HG02870 (cell line): ENCODE results near the gene SCIMP.
"Not testable (repeated sequence)": the region's sequence is repeated elsewhere in the genome, so short reads cannot be mapped to it uniquely, and the experiment has no call there.

Experiments used
- ATAC-seq: cut with Tn5 transposase; IDR thresholded peaks from one replicate; pipeline ENCODE4 v1.9.1; 2021; ENCODE audit warnings: mild to moderate bottlenecking, moderate library complexity; ENCODE audit not compliant: unreplicated experiment

The SCIMP gene

DNA sequence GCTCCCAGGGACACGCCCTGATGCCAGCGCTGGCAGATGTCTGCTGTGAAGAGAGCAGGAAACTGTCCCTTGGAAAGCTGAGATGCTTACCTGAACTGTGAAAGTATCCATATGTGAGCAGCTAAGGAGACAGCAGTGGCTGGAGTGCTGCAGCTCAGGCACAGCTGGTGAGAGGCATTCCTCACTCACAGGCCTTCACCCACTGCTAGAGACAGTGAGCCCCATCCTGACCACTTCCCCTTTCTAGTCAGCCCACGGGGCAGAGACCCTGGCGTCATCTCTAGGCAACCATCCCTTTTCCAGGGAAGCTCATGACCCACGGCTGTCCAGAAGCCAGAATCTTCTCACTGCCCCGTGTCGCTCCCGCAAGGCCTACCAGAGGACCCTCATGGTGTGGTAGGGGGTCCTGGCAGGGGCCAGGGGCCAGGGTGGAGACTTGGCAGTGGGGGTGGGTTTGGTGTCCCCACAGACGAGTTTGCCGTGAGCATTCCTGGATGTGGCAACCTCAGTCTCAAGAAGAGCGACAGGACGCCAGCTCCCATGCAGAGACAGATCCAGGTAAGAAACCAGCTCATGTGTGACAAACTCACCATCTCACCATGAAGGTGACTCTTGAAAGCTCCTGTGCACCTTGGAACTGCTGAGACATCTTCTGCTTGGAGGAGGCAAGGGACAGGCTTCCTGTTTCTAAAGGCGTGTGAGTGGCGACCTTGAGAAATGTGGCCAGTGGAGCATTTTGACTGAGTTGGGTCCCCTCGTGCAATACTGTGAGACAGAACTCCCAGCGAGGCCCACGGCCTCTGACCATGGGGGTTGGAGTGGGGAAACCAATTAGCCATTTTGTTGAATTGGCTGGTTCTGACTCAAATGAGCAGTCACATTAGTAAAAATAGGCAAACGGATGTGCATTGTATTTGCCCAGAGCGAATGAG is at the start of gene SCIMP:
Gene SCIMP (minus strand): TSS at position 216 of the 932 bp plus-strand sequence. CDS start 105 bp downstream, at position 111.
- peak; percentile 40 for ATAC-seq

DNA sequence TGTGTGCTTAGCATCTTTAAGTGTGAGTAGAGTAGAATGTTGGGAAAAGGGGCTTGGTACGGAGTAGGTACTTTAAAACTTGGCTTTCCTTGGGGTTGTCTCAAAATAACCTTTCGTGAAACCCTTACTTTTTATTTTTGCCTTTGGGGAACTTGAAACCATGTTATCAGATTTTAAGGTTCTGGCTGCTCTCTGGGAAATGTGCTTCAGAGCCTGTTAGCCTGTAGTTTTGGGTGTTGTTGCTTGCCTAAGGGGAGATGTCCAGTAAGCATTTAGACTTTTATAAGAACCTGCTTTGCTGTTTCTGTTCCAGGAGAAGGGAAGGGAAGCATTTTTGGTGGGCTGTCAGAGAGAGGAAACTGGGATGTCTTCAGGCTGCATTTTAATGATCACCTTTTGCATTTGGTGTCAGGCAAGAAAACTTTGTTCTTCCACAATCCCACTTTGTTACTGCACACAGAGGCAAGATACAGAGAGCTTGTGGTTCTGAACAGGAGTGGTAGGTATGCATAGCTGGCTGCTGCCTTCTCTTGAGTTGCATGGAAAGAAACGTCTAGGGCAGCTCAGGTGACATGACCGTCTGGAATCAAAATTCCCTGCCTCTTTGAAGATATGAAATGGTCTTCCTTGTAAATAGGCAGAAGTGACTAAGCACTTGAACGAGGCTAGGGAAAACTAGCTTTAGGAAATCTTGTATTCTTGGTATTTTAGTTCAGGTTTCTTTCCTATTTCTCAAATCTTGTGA is 49.1 kb upstream of the SCIMP start:
- ATAC-seq, result no peak

DNA sequence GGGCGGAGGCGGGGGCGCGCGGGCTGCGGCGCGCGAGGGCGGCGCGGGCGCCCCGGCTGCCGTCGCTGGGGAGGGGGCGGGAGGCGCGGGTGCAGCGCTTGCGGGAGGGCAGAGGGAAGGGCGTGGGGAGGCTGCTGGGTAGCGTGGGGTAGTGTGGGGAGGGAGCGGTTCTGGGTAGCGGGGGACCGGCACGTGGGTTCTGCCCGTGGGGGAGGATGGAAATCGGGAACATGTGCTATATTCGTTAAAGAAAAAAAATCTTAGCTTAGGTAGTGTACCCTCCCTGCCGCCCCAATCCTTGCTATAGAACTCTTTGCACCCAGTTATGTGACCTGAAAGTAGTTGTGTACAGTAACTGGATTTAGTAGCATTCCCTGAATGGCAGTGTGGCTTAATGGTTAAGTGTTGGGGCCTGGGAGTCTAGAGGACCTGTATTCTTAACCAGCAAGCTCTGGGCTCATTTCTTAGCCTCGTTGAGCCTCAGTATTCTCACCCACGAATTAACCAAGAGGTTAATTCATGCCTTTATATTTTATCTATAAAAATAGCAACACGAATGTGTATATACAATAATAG is 48.1 kb upstream of the SCIMP start:
- no peak for ATAC-seq

DNA sequence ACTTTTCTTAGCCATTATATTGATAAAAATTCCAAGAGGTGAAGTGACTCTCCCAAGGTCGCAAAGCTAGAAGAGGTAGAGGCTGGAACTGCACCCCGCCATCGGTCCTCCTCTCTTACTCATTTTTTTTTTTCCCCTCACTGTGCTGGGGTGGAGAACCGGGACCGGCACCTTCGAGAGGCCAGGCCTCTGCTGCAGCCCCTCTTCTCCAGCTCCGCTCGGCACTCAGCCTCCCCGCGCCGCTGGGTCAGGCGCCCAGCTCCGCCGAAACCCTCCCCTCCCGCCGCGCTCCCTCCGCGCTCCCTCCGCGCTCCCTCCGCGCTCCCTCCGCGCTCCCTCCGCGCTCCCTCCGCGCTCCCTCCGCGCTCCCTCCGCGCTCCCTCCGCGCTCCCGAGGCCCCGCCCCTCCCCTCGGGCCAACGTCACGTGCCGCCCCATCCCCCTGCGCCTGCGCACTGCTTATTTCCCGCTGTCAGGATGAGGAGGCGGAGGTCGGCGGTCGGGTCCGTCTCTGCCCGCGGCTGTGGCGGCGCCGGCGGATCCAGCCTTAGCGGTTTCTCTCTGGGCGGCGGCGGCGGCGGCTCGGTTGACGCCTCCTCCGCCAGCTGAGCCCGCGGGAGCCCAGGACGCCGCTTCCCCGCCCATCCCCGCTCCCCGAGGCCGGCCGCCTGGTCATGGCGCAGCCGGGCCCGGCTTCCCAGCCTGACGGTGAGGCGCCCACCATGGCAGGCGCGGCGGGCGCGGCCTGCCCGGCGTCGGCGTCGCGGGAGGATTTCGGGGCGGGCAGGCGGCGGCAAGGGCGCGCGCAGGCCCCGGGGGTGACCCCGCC is 47.4 kb upstream of the SCIMP start, which contains the start of gene RABEP1:
Gene RABEP1 (plus strand): TSS at position 471 of the 828 bp plus-strand sequence. CDS start 203 bp downstream, at position 674.
- peak; percentile 65 for ATAC-seq

DNA sequence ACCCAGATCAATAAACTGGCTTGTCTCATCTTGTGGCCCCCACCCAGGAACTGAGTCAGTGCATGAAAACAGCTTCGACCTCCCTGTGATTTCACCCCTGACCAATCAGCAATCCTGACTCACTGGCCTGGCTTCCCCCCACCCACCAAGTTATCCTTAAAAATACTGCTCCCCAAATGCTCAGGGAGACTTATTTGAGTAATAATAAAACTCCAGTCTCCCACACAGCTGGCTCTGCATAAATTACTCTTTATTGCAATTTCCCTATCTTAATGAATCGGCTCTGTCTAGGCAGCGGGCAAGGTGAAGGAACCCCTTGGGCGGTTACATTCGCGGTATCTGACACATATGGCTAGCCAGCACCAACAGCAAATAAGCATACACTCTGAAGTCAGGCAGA is 37.7 kb upstream of the SCIMP start:
- no peak for ATAC-seq

DNA sequence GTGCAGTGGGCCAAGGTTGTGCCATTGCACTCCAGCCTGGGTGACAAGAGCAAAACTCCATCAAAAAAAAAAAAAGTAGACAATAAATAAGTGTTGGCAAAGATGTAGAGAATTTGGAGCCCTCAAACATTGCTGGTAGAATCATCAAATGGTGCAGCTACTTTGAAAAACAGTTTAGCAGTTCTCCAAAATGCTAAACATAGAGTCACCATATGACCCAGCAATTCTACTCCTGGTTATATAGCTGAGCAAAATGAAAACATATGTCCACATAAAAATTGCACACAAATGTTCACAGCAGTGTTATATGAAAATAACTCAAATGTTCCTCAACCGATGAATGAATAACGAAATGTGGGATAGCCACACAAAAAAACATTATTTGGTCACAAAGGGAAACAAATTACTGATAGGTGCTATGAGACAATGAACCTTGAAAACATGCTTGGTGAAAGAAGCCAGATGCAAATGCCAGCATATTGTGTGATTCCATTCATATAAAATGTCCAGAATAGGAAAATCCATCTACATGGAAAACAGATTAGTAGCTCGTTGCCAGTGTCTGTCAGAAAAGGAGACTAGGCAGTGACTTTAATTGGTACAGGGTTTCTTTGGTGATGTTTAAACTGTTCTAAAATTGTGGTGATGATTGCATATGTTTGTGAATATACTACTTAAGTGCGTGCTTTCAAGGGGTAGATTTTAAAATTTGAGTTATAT is 34.7 kb upstream of the SCIMP start:
- no peak for ATAC-seq

DNA sequence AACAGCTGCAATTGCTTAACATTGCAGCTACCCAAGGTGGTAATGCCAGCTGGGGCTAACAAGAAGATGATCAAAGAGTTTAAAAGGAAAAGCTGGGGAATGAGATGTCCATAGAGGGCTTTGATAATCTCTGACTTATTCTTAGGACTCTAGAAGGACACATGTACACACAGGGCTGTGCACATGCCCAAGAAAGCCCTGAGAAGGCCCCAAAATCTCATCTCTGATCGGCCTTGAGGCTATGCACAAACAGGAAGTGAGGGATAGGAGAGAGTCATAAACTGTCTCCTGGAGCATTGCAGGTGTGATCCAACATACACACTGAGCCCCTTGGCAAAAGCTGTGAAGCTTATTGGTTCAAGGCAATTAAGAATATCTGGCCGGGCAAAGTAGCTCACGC is 30.2 kb upstream of the SCIMP start:
- ATAC-seq, result no peak

DNA sequence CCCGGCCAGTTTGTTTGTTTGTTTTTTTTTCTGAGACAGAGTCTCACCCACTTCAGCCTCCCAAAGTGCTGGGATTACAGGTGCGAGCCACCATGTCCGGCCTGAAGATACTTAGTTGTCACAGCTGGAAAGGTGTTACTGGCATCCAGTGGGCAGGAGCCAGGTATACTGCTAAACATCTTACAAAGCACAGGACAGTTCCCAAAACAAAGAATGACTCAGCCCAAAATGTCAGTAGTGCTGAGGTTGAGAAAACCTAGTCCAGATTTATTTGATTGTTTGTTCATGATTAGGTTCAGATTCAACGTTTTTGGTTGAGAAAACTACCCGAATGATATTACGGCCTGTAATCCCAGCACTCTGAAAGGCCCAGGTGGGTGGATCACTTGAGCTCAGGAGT is 28.8 kb upstream of the SCIMP start:
- ATAC-seq, result no peak

DNA sequence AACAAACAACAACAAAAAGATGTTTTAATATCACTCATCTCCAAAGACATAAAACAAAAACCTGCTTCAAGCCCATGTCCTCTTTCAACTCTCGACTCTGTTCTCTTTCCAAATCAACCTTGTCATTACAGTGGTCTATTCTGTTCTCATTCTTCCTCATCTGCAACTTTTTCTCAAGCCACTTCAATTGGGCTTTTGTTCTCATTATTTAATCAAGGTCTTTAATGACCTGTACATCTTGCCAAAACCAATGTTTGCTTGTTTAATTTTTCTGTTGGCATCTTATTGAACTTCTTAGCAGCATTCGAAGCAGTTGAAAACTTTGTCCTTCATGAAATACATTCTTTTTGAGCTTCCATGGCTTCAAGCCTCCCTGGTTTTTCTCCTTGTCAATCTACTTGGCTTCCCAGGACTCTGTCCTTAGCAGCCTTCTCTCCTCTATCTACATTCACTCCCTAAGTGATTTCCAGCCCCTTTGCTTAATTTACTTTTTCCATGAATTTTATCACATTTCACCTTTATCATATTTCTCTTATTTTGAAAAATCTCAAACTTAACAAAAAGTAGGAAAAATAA is 27.8 kb upstream of the SCIMP start:
- no peak for ATAC-seq

DNA sequence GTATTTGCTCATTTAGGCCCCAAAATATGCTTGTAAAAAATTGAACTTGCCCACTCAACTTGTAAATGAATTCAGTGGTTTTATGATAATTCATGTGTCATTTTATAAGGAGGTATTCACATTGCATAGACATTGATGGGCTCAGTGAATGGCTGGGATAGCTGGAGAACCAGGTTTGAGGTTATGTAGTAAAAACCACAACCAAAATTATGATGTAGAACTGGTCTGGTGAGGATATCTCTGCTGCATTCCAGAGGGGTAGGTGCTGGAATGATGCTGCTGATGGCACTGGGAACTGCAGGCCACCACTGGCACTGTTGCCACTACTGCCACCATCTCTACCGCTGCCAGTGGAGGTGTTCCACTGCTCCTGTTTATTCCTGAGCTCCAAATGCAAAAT is 25.9 kb upstream of the SCIMP start:
- ATAC-seq, result no peak

DNA sequence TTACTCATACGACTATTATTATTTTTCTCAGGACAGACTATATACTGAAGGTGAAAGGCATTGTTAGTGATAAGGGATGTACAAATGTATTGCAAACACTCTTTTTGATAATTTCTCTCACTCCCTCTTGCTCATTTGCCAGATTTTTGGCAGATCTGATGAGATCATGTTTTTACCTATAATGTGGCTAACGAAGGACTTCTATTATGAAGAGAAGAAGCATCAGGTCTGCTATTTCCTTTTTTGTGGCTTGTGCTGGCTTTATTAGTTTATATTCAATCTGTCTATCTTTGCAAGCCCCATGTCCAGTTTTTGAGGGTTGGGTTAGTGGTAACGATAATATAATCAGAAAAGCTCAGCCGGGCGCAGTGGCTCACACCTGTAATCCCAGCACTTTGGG is 22.5 kb upstream of the SCIMP start:
- ATAC-seq, result no peak

DNA sequence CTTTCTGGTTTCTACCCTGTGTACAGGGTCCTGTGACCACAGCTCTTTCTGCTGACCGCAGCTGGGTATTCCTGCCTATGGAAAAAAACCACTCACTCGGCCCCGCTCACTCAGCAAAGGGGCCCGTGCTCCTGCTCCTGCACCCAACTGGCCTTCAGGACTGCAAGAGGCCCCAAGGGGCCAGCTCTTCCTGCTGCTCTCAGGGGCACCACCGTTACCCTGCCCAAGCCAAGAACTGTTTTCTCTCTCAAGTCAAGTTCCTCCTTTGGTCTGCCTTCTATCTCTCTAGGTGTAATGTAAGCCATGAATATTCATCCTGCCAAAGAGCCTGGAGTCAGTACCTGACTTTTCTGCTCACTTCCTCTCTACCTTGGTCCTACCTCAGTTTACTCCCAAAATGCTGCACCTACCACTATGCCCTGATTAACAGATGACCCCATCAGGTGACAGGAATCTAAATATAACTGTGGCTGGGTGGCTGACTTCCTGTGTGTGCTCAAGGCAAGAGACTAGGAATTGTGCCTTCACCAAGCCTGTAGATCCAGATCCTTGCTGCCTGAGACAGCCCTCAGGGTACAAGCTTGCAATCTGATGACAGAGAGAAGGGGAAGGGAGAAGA is 20.4 kb upstream of the SCIMP start:
- ATAC-seq, result no peak

DNA sequence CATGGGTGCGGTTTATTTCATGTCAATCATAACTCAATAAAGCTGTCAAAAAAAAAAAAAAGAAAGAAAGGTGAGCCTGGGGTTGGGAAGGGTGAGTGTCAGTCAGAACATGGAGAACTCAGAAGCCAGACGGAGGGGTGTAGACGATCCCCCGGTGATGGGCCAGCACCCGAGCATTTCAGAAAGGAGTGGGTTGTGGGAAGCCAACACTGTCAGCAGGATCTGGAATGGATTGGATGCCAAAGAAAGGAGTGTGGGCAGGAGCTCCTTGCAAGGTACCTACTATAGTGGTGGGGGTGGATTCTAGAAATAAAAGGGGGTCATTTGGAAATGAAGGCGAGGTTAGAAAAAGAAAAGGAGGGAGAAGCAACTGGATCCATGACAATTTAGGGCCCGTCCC is 19.8 kb upstream of the SCIMP start:
- ATAC-seq, result no peak

DNA sequence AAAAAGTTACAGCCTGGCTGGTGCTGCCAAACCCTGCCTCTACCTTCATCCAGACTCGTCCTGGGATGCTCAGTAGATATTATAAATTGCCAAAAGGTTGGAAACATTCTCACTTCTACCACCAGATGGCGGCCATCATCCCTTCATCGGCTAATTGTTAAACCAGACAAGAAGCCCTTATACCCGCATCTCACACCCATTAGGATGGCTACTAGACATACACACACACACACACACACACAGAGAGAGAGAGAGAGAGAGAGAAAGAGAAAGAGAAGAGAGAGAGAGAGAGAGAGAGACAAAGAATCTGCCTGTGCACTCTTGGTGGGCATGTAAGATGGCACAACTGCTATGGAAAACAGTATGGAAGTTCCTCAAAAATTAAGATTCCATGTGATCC is 15.0 kb upstream of the SCIMP start:
- ATAC-seq, result no peak

DNA sequence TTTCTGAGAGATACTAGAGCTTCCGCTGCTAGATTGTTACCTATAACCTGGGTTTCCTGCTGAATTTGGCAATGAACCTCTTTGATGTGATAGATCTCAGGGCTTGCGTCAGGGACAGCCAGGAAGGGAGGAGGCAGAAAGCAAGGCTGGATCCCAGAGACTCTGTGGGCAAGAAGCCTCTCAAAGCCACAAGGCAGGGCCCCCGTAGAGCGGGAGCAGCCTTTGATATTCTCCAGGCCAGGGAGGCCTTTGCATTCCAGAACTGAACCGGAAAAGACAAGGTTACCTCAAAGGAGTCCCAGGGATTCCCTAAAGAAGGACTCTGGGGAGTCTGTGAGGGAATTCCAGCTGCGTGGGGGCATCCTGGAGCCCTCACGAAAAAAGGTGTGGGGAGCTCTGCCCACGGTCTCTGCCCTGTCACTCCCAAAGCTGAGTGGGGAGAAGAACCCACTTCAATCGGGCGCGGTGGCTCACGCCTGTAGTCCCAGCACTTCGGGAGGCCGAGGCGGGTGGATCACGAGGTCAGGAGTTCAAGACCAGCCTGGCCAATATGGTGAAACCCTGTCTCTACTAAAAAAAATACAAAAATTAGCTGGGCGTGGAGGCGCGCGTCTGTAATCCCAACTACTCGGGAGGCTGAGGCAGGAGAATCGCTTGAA is 14.3 kb upstream of the SCIMP start:
- ATAC-seq, result no peak

DNA sequence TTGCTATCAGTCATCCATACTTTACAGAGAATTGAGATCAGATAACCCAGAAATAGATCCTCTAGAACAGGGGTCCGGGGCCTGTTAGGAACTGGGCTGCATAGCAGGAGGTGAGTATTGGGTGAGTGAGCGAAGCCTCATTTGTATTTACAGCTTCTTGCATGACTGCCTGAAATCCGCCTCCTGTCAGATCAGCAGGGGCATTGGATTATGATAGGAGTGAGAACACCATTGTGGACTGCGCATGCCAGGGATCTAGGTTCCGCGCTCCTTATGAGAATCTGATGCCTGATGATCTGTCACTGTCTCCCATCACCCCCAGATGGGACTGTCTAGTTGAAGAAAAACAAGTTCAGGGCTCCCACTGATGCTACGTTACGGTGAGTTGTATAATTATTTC is 13.0 kb upstream of the SCIMP start:
- ATAC-seq, result no peak

DNA sequence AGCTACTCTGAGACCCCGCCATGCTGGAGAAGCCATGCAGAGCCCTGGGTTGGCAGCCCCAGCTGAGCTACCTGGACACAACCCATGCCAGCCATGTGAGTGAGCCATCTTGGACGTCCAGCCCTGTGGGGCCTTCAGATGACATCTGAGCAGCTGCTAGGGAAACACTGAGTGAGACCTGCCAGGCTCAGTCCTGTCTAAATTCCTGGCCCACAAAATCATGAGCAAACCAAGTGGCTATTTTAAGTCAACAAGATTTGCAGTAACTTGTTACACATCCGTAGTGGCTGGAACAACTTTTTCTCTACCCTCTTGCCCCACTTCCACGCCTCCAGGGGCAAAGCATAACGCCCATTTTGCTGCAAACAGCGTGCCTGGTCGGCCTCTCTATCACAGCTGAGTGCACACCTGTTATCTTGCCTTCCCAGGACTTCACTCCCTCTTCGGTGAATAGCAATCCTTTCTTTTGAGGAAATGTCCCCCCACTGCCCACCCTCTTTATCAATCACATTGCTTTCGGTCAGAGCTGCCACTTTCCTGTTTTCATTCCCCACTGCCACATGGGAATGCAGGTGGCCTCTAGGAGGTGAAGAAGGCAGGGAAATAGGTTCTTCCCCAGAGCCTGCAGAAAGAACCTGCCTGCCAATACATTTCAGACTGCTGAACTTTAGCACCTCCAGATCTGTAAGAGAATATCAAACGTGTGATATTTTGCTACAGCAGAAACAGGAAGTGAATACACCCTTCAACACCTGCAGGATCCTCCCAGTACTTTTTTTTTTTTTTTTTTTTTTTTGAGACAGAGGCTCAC is 7.4 kb upstream of the SCIMP start:
- ATAC-seq, result no peak

DNA sequence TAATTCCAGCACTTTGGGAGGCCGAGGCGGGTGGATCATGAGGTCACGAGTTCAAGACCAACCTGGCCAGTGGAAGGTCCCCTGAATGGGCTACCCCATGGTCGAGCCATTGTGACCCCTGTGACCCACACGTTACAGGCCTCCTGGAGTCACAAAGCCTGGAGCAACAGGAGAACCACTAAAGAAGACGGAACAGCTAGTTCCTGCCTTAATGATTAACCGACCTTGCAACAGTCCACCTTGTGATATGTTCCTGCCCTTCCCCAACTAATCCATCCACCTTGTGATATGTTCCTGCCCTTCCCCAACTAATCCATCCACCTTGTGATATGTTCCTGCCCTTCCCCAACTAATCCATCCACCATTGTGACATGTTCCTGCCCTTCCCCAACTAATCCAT is 5.1 kb upstream of the SCIMP start:
- not testable (repeated sequence) for ATAC-seq
